ENCODE measurements around the gene SERPINB2. TPM values are rescaled to one million over a fixed set of nuclear protein-coding genes. Genes with fewer than 3 reads are reported as not detected.
"Not testable (repeated sequence)": the region's sequence is repeated elsewhere in the genome, so short reads cannot be mapped to it uniquely, and the experiment has no call there.

SERPINB2 gene
- total RNA-seq, 1 experiment from 2014 or later: not detected

DNA sequence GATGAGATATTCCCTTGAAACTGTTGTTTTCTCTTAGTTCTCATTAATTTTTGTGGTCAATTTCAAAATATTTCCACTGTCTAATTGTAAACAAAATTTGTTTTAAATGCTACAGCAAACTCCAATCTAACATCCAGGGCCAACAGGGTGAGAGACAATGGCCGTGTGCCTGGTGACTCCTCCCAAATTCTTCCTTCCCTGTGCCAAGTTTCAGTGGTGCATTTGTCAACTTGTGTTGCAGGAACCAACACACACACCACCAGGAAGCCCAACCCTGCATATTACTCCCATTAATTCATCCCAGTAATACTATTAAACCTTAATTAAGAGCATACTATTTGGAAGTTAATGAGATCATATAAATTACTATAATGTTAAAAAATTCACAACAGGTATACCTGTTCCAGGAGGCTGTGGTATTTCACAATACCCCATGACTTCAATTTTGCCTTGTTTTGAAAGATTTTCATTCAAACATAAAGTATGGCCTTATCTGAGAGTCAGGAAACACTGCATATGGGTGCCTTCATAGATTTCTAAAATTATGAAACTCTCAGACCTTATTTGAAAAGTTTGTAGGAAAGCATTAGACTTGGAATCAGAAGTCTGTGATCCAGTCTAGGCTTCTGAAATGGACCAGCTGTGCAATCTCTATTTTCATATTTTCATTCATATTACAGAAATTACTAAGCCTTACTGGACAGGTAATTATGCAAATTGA is 1.1 kb downstream of the SERPINB2 start:
- no peak for DNase-seq (ENCODE audit: low spot score)

DNA sequence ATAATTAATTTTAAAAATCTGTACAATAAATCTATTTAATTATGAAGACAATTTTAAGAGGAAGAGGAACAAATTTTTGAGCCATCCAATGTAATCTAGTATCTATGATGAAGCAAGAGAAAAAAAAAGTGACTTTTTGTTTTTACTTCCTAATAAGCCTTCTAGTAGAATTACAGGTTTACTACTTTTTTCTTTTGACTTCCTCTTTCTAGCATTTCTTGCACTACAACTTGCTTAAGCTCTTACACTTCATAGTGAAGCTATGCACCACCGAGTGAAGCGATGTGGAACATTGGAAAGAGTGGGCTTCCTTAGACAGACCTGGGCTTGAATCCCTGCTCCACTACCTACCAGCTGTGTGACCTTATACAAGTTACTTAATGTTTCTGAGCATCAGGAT is 2.1 kb downstream of the SERPINB2 start:
- DNase-seq (ENCODE audit: low spot score): no peak

DNA sequence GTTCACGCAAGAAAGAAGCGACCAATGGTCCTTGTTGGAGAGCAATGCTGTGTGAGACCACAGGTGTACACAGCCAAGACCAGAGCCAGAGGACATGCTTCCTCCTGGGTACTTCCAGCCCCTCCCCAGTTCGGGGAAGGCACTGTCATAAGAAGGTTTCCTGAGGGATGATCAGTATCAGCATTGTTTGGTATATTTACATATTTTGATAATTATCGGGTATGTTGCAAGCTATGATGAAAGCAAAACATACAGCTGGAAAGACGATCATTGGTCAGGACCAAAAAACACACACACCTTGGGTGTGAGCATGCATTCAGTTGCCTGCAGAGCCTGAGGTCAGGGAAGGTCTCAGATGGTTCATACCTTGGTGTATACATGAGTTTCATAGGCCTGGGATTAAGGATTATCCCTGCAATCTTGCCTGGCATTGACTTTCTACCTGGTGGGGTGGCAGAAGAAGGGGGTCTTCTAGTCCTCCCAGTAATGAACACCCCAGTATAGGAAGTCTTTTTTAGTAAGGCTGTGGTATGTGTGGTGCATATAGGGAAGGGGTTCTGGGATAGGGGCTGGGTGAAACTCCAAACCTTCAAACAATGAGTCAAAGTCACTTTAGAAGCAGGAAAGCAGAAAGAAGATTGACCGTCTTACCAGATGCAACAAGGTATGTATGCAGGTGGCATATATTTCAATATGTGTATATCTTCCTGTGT is 2.9 kb downstream of the SERPINB2 start:
- no peak for DNase-seq (ENCODE audit: low spot score)

DNA sequence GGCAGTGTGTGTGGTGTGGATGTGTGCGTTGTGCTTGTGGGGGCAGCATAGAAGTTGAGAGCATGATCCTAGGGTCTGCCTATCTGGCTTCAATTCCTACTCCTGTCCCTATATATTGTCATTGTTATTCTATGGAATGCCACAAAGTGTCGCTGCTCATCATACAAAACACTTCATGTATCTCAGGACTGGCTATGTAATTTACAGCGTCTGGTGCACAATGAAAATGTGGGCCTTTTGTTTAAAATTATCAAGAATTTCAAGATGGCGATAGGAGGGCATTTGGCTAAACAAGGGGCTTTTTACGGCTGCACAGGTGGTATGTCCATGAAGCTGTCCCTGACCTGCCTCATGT is 3.4 kb downstream of the SERPINB2 start:
- DNase-seq (ENCODE audit: low spot score): peak; percentile 10

DNA sequence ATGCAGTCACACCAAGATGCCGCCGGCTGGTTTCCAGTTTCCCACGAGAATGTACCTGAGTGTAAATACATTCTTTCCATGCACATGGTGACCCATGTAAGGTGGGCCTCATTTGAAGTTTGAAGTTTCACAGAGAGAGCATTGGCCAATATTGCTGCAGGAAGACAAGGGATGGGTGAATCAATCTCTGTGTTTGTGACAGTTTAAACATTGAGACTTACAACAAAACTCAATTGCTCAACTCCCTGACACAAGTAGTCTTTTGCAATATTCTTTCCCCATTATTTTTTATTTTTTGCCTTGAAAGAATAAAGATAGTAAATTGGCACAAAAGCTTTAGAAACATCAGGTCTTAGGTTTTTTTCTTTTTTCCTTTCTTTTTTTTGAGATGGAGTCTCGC is 5.1 kb downstream of the SERPINB2 start:
- DNase-seq (ENCODE audit: low spot score): no peak

DNA sequence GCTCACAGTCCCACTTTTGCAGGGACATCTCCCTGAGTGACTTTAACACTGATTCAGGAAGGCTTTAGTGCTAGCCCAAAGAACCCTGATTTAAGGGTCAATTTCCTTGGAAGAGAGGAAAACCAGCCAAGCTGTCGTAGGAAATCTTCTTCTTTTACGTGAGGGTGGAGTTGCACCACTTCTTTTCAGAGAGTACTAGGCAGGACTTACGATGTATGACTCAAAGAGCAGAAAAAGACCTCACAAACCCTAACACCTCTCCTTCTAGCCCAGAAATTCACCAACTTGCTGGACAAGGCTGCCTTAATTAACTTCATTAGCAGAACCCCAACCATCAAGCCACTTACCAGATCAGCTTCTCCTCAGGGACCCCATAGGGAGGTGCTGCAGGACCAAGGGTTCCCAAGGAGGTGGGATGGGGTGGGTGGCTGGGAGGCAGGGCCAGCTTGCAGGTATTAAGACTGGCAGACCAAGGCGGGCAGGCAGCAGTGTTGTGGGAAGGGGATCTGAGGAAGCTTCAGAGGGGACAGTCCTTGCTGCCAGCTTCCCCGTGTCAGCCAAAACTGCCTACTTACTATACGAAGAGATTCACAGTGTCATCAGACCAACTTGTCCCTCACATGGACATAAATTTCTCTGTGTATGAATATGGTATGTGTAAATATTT is 6.7 kb downstream of the SERPINB2 start:
- no peak for DNase-seq (ENCODE audit: low spot score)

DNA sequence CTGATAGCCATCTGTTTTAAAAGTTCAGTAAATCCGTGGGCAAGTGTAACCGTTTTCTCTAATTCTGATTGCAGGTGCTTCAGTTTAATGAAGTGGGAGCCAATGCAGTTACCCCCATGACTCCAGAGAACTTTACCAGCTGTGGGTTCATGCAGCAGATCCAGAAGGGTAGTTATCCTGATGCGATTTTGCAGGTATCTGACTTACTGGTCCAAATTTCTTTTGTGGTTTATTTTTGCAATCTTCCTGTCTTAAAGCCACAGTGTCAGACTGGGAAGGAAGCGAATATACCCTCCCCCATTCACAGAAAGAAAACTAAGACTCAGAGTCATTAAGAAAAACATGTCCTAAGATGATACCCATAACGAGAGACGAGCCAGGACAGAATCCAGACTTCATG is 7.7 kb downstream of the SERPINB2 start:
- DNase-seq (ENCODE audit: low spot score): no peak

DNA sequence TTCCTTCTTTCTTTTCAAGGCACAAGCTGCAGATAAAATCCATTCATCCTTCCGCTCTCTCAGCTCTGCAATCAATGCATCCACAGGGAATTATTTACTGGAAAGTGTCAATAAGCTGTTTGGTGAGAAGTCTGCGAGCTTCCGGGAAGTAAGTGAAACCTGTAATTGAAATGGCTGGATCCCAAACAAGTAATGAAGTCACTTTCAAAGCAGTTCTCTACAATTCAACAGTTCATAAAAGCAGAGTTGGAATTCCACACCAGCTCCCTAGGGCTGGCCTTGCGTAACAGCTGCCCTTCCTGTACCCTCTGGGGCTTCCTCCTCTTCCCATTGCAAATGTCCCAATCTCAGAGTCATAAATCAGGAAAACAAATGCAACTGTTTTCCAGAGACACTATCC is 9.6 kb downstream of the SERPINB2 start:
- no peak for DNase-seq (ENCODE audit: low spot score)

DNA sequence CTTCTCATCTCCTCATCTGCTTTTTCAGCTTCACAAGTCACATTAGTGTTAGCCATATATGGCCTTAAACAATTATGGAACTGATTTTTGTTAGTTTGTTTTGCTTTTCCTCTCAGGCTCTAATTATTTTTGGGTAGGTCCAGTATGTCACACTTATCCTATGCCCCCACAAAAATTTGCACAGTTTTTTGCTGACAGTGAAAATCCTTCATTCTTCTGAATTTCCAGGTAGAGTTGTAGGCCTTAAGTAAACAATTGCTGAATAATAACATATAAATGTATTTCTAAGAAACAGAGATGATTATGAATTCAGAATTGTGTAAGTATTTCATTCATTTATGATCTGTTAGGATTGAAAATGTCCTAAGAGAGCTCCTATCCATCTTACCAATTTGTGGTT is 11.7 kb downstream of the SERPINB2 start:
- DNase-seq (ENCODE audit: low spot score): no peak

DNA sequence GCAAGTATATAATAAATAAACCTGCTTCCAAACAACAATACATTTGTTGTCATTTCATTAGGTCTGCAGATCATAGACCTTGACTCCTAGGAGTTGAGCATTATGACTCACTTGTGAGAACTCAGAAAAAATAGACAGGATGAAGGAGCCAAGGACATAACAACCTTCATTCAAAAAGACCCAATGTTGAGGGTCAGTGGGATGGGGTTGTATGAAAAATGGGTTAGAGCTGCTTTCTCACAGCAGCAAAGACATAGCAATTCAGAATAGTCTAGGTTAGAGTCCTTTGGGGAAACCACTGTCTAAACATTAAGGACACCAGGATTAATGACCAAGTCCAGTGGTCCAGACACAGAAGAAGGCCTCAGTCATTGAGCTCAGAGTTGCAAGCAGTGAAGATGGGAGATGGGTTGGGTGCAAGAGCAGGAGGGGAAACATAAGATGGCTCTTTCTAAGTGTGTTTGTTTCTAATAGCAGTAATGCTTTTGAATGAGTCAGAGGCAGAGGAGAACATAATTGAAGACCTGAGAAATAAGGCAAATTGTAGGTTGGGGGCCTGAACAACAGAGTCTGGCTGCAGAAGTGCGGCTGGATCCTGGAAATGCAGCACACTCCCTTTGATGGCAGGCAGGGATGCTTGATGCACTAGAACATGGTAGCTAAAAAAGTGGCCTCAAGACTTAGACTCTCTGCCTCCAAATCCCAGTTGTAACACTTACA is 16.5 kb downstream of the SERPINB2 start:
- DNase-seq (ENCODE audit: low spot score): no peak

DNA sequence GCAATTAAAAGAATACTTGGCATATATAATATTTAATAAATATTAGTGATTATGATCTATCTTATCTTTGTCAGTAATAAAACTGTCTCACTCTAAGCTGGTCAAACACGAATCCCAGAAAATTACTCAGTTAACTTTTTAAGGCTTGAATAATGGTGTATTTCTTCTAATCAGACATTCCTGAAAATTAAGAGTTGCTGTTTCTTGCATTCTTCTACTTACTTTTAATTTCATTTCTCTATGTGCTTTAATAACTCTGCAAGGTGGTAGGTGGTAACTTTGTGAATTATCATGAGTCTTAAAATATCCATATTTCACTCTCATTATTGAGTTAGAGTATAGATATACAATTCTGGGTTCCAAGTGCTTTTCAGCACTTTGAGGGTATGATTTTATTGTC is 17.2 kb downstream of the SERPINB2 start:
- DNase-seq (ENCODE audit: low spot score): no peak

DNA sequence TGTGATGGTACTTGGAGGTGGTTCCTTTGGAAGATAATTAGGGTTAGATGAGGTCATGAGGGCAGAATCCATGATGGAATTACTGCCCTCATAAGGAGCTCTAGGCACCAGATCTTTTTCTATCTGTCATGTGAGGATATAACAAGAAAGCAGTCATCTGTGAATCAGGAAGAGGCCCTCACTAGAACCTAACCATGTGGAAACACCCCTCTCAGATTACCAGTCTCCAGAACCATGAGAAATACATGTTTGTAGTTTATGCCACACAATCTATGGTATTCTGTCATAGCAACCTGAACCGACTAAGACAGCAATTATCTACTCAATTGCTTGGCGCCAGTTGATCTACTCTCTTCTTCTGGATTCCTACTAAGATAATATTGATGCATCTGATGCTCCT is 17.9 kb downstream of the SERPINB2 start:
- no peak for DNase-seq (ENCODE audit: low spot score)

DNA sequence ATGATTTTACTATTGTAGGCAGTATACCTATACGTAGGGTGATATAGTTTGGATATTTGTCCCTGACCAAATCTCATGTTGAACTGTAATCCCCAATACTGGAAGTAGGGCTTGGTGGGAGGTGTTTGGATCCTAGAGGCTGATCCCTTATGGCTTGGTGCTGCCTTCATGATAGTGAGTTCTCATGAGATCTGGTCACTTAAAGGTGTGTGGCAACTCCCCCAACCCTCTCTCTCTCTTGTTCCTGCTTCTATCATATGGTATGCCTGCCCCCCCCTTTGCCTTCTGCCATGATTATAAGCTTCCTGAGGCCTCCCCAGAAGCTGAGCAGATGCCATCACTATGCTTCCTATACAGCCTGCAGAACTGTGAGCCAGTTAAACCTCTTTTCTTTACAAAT is 18.6 kb downstream of the SERPINB2 start:
- no peak for DNase-seq (ENCODE audit: low spot score)

DNA sequence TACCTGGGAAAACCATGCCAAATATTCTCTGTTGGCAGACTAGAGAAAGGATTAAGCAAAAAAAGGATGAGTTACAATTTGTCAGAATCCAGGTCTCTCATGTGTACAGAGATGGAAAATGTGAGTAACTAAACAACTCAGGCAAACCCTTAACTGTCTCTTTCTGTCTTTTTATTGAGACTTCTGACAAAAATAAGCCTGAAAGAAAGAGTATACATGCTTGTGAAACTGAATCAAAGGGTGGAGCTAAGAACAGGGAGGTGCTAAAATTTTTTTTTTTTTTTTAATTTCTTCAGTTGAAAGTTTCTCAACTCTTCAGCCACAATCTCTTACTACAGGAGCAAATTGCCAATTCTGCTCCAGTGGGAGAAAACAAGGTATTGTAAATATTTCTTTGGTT is 20.2 kb downstream of the SERPINB2 start, which contains the start of gene SERPINB10:
Gene SERPINB10, plus strand, starts transcription at position 295 of the 400 bp plus-strand sequence. CDS start 7,553 bp downstream, outside the sequence.
- no peak for DNase-seq (ENCODE audit: low spot score)

DNA sequence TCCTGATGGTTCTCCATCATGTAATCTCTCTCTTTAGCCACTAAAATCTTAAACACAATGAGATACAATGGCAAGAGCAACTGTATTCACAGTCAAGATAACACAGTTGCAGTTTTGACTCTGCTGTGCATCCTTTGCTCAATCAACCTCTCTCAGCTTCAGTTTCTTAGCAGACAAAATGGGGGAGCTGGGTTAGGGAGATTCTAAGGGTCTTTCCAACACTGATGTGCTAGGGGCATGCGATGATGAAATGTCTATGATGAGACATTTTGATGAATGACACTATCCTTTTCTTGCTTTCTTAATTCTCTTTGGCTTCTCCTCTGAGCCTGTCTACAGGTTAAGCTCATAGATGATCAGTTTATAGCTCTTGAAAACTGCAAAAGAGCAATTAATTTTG is 21.4 kb downstream of the SERPINB2 start:
- no peak for DNase-seq (ENCODE audit: low spot score)

DNA sequence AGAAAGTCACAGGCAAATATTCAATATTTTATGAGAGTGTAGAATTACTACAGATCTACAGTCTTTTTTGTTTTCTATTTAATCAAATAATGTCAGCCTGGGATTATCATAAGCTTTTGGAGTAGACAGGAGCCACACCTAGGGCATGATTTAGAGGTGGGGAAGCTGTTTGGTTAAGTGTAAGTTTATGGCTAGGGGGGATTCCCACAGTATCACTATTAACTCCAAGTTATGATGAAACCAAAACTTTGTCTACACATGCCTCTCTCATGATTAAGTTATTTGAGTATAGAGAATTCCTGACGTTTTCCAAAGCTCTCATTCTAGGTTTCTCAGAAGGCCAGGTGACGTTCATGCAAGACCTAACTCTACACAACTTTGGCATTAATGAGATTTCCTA is 22.4 kb downstream of the SERPINB2 start:
- no peak for DNase-seq (ENCODE audit: low spot score)

DNA sequence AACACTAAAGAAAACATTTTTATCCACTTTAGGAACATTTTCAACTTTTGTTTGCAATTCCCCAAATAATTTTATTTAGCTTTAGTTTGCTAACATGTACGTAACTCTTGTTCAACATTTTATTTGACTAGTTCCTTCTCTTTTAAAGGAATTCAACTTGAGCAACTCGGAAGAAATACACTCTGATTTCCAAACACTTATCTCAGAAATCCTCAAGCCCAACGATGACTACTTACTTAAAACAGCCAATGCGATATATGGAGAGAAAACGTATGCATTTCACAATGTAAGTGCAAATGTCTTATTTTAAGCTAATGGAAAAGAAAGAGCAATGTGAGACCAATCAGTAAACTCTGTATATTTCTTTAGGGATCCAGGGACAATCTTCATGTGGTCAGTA is 30.3 kb downstream of the SERPINB2 start:
- DNase-seq (ENCODE audit: low spot score): no peak

DNA sequence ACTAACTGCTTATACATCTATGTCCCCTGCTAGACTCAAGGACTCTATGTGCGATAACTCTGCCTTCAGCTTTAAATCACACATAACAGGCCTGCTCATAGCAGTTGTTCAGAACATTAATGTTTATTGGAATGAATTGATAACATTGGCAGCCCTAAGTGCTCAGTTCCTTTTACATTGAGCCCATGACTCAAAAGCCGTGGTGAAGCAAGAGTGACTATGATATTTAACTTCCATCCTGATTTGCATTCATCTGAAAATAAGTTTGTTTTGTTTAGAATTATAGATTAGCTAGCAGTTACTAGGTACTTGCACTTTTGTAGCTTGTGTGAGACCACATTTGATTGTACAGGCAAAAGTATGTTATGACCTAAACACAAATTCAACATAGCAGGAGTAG is 34.5 kb downstream of the SERPINB2 start:
- no peak for DNase-seq (ENCODE audit: low spot score)

DNA sequence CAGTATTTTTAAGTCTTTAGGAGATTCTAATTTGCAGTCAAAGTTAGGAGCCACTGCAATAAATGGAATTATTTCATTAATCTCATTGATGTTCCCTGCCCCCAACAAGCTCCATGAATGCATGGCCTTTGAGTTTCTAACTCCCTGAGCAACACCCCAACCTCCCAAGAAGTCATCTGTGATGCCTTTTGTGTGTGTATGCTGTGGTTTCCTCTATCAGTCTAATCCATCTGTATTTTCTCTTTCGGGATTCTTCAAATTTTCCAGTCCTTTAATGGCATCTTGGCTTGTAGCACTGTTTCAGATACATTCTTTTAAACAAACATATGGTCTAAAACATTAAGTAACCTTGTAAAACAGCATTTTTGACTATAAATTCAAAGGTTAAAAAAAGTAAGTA is 37.0 kb downstream of the SERPINB2 start:
- DNase-seq (ENCODE audit: low spot score): peak; percentile 1

DNA sequence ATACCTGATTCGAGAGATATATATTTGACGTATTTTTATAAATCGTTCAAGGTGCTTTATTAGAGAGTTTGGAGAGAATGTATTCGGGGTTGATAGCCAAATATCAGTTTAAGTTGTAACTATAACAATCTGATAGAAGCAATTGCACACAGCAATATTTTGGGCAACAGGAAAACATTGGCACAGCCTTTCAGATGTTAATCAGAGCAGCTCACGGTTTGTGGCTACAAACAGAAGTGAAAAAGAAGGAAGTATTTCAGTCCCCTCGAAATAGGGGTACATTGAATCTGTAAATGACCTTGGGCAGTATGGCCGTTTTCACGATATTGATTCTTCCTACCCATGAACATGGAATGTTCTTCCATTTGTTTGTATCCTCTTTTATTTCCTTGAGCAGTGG is 40.8 kb downstream of the SERPINB2 start:
- DNase-seq (ENCODE audit: low spot score): no peak

DNA sequence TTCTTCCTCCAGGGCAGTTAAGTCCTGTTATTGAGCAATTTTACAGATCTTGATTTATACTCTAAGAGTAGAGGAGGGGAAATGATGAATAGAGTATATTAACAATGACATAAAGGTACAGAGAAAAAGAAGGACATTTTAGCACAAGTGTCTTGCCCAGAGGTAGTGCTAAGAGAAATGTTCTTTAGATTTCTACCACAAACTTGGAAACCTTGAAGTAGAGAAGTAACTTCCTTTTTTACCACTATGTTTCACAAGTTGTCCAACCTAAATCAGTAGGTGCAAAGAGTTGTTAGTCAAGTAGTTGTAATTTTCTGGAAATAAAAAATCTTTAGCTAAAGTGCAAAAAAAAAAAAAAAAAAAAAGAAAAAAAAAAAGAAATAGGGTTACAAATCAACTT is 41.9 kb downstream of the SERPINB2 start:
- not testable (repeated sequence) for DNase-seq (ENCODE audit: low spot score)

DNA sequence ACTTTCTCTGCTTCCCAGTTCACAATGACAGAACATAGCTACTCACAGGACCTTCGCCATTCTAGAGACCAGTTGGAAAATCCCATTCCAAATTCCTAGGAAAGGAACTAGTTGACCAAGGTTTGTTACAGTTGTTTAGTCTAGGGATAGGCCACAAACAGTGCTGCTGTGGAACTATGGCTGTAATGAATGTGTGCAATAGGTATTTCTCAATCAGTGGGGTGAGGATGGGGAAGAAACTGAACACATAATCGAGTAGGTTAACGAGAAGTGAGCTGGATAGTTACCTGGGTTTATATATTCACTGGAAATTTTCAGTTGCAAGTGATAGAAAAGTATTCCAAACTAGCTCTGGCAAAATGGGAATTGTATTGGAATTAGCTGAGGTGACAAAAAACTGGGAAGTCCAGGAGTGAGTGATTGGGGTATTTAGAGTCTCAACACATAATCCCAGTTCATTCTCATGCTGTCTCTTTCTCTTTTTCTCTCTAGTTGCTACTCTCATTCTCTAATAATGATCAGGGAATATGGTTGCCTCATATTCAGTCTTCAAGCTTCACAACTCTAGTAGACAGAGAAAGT is 43.4 kb downstream of the SERPINB2 start:
- no peak for DNase-seq (ENCODE audit: low spot score)

All from A172 (cell line).